ENCODE data around the gene PHOSPHO2. TPM values are rescaled to one million over a fixed set of nuclear protein-coding genes. Genes with fewer than 3 reads are reported as not detected.

The PHOSPHO2 gene
- total and polyA plus RNA-seq, 4 donors = 1.9 to 12.6 (median 2.8) TPM

DNA sequence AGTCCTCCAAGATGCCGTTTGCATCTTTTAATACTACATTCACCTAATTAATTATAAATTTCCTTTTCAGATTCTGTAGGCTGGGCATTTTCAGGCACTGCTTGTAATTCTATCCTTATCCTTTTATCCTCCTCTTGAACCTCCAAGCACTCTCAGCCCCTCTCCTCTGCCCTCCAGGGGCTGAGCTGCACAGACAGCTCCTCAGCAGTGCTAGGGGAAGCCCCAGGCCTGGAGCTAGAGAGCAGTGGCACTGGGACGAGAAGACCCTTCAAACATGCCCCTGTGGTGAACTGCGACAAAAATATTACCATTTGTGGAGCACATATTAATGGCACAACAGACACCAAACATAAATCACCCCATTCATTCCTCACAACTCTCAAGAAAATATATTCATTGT is 33.0 kb upstream of the PHOSPHO2 start:
- ATAC-seq (ENCODE audit: insufficient read depth, low FRiP score) = no peak
- H3K9ac ChIP-seq (ENCODE audit: insufficient read depth in 1 of 2, low read length in 2 of 2) = no peak overlapping the region
- no peaks in the 10 kb centered on the region for H3K36me3 ChIP-seq (ENCODE audit: control insufficient read depth in 4 of 4, insufficient read depth in 4 of 4, low read length in 4 of 4)
- 63 to 78% methylated on average over 3 of the region's 3 CpGs for WGBS, 2 donors
- H3K9me3 ChIP-seq (ENCODE audit: control insufficient read depth in 4 of 4, insufficient read depth in 3 of 4, low read length in 3 of 4) = no peaks in the 10 kb centered on the region
- TF ChIP-seq, protein P1, sequence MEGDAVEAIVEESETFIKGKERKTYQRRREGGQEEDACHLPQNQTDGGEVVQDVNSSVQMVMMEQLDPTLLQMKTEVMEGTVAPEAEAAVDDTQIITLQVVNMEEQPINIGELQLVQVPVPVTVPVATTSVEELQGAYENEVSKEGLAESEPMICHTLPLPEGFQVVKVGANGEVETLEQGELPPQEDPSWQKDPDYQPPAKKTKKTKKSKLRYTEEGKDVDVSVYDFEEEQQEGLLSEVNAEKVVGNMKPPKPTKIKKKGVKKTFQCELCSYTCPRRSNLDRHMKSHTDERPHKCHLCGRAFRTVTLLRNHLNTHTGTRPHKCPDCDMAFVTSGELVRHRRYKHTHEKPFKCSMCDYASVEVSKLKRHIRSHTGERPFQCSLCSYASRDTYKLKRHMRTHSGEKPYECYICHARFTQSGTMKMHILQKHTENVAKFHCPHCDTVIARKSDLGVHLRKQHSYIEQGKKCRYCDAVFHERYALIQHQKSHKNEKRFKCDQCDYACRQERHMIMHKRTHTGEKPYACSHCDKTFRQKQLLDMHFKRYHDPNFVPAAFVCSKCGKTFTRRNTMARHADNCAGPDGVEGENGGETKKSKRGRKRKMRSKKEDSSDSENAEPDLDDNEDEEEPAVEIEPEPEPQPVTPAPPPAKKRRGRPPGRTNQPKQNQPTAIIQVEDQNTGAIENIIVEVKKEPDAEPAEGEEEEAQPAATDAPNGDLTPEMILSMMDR (IDR thresholded peaks at IDR 0.05; ENCODE audit: control extremely low read depth, extremely low read depth) = no peak
- H3K27me3 ChIP-seq (ENCODE audit: control insufficient read depth in 3 of 3, insufficient read depth in 3 of 3, low read length in 2 of 3) = no peaks in the 10 kb centered on the region
- H3K4me1 ChIP-seq (ENCODE audit: control insufficient read depth in 5 of 5, insufficient read depth in 5 of 5, low read length in 5 of 5) = no peaks in the 10 kb centered on the region
- DNase-seq = no peak
- no peak overlapping the region for H3K27ac ChIP-seq (ENCODE audit: low read depth in 1 of 2, low read length in 1 of 2)
- H3K4me3 ChIP-seq = no peak overlapping the region

- 99 to 100% methylated on average over 1 of the region's 1 CpG for WGBS, 2 donors
- ATAC-seq (ENCODE audit: insufficient read depth, low FRiP score) (no peak), DNase-seq (no peak)
- Histone ChIP-seq H3K4me3 (no peak overlapping the region), H3K9ac (ENCODE audit: insufficient read depth in 1 of 2, low read length in 2 of 2) (no peak overlapping the region), H3K27me3 (ENCODE audit: control insufficient read depth in 3 of 3, insufficient read depth in 3 of 3, low read length in 2 of 3) (no peaks in the 10 kb centered on the region), H3K27ac (ENCODE audit: low read depth in 1 of 2, low read length in 1 of 2) (no peak overlapping the region), H3K36me3 (ENCODE audit: control insufficient read depth in 4 of 4, insufficient read depth in 4 of 4, low read length in 4 of 4) (no peaks in the 10 kb centered on the region), H3K9me3 (ENCODE audit: control insufficient read depth in 4 of 4, insufficient read depth in 3 of 4, low read length in 3 of 4) (no peaks in the 10 kb centered on the region), H3K4me1 (ENCODE audit: control insufficient read depth in 5 of 5, insufficient read depth in 5 of 5, low read length in 5 of 5) (no peaks in the 10 kb centered on the region)
- TF ChIP-seq, protein P1 (IDR thresholded peaks at IDR 0.05; ENCODE audit: control extremely low read depth, extremely low read depth) = no peak
Observed at GRCh38 chr2:169662744-169663143, 31.5 kb upstream of the PHOSPHO2 start.

DNA sequence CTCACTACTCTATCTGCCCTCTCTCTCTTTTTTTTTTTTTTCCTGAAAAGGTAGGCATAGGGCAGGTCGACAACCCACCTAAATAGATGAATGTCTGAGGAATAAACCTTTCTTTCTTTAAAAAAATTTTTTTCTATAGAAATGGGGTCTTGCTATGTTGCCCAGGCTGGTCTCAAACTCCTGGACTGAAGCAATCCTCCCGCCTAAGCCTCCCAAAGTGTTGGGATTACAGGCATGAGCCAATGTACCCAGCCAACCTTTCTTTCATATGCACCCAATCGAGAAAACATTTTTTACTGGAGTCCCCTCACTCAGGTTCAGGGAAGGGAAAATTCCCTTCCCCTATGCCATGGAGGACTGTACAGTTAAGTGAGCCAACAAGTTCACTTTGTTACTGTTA is 31.0 kb upstream of the PHOSPHO2 start:
- Histone ChIP-seq H3K4me3 (no peak overlapping the region), H3K27ac (ENCODE audit: low read depth in 1 of 2, low read length in 1 of 2) (no peak overlapping the region), H3K4me1 (ENCODE audit: control insufficient read depth in 5 of 5, insufficient read depth in 5 of 5, low read length in 5 of 5) (no peaks in the 10 kb centered on the region), H3K9me3 (ENCODE audit: control insufficient read depth in 4 of 4, insufficient read depth in 3 of 4, low read length in 3 of 4) (no peaks in the 10 kb centered on the region), H3K36me3 (ENCODE audit: control insufficient read depth in 4 of 4, insufficient read depth in 4 of 4, low read length in 4 of 4) (no peaks in the 10 kb centered on the region), H3K9ac (ENCODE audit: insufficient read depth in 1 of 2, low read length in 2 of 2) (no peak overlapping the region), H3K27me3 (ENCODE audit: control insufficient read depth in 3 of 3, insufficient read depth in 3 of 3, low read length in 2 of 3) (no peaks in the 10 kb centered on the region)
- TF ChIP-seq, protein P1 (IDR thresholded peaks at IDR 0.05; ENCODE audit: control extremely low read depth, extremely low read depth) = no peak
- no peak for ATAC-seq (ENCODE audit: insufficient read depth, low FRiP score)
- no peak for DNase-seq
- 93 to 97% methylated on average over 3 of the region's 3 CpGs for whole genome bisulfite sequencing, 2 donors

GRCh38 chr2:169664600-169664977 is 29.7 kb upstream of the PHOSPHO2 start:
- Histone ChIP-seq H3K9me3 (ENCODE audit: control insufficient read depth in 4 of 4, insufficient read depth in 3 of 4, low read length in 3 of 4) (no peaks in the 10 kb centered on the region), H3K4me1 (ENCODE audit: control insufficient read depth in 5 of 5, insufficient read depth in 5 of 5, low read length in 5 of 5) (no peaks in the 10 kb centered on the region), H3K27me3 (ENCODE audit: control insufficient read depth in 3 of 3, insufficient read depth in 3 of 3, low read length in 2 of 3) (no peaks in the 10 kb centered on the region), H3K9ac (ENCODE audit: insufficient read depth in 1 of 2, low read length in 2 of 2) (no peak overlapping the region), H3K36me3 (ENCODE audit: control insufficient read depth in 4 of 4, insufficient read depth in 4 of 4, low read length in 4 of 4) (no peaks in the 10 kb centered on the region), H3K4me3 (no peak overlapping the region), H3K27ac (ENCODE audit: low read depth in 1 of 2, low read length in 1 of 2) (no peak overlapping the region)
- ATAC-seq (ENCODE audit: insufficient read depth, low FRiP score) (no peak), DNase-seq (no peak)
- 66 to 79% methylated on average over 1 of the region's 1 CpG for WGBS, 2 donors
- TF ChIP-seq, protein P1 (IDR thresholded peaks at IDR 0.05; ENCODE audit: control extremely low read depth, extremely low read depth) = no peak
